Tibial nerve (tissue), 3 donors: ENCODE data around the gene ZCCHC24.

Experiments
- CTCF ChIP-seq, 5 experiments: fragments of 200-600 bp in 3 of 5; fragments of 450-650 bp in 2 of 5; sonication (generic) in 3 of 5; IDR thresholded peaks; one replicate each; pipeline ENCODE4 v1.5.1; 2016 to 2019; ENCODE audit warnings: antibody characterized with exemption in 5 of 5, mild to moderate bottlenecking in 3 of 5, moderate library complexity in 2 of 5
- POLR2A ChIP-seq, 2 donors: fragments of 450-650 bp; IDR thresholded peaks; one replicate each; pipeline ENCODE4 v1.6.1; 2017; ENCODE audit warnings: antibody characterized with exemption in 2 of 2, mild to moderate bottlenecking in 2 of 2, moderate library complexity in 2 of 2

- TF ChIP-seq CTCF (IDR thresholded peaks at IDR 0.05) (no peak), POLR2A (IDR thresholded peaks at IDR 0.05) (no peak)
Measured at GRCh38 chr10:79445977-79446757, 743 bp upstream of the ZCCHC24 start.
